Subcutaneous adipose tissue (tissue), 4 donors: ENCODE data around the gene FEZF2. TPM values are rescaled to one million over a fixed set of nuclear protein-coding genes. Genes with fewer than 3 reads are reported as not detected.

ENCODE experiments used
- CTCF ChIP-seq: fragments of 450-650 bp; IDR thresholded peaks from one replicate; pipeline ENCODE4 v1.5.1; 2016; ENCODE audit warnings: low read depth, mild to moderate bottlenecking, control low read depth, antibody characterized with exemption, moderate library complexity
- total RNA-seq, 4 donors: library from RNA; depleted of rRNA; stranded (reverse); fragments of >200 nt; gene quantifications; one replicate each; pipeline ENCODE4 v1.1.0, GENCODE V29; 2016

FEZF2 gene
- total RNA-seq, 4 donors from 2014 or later, result not detected

DNA sequence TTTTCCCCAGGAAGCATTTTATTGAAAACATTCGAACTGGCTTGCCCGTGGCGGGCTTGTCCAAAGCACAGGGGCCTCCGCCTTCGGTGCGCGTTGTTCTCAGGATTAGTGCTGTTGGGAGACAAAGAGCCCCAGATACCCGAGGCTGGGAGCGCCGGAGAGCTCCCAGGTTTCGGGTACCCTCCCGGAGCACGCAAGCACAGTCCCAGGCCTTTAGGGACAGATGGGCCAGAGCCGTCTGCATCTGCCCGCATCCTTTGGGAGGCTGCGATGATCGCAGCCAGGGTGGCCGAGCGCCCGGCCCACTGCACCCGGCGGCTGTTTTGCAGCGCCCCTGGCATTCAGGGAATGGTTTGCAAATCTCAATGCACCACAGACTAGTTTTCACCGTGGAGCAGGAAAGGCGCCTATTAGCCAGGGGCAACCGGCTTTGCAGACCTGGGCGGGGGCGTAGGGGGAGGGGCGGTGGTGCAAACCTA, 5.0 kb upstream of the FEZF2 start:
- TF ChIP-seq CTCF, result no peak

DNA sequence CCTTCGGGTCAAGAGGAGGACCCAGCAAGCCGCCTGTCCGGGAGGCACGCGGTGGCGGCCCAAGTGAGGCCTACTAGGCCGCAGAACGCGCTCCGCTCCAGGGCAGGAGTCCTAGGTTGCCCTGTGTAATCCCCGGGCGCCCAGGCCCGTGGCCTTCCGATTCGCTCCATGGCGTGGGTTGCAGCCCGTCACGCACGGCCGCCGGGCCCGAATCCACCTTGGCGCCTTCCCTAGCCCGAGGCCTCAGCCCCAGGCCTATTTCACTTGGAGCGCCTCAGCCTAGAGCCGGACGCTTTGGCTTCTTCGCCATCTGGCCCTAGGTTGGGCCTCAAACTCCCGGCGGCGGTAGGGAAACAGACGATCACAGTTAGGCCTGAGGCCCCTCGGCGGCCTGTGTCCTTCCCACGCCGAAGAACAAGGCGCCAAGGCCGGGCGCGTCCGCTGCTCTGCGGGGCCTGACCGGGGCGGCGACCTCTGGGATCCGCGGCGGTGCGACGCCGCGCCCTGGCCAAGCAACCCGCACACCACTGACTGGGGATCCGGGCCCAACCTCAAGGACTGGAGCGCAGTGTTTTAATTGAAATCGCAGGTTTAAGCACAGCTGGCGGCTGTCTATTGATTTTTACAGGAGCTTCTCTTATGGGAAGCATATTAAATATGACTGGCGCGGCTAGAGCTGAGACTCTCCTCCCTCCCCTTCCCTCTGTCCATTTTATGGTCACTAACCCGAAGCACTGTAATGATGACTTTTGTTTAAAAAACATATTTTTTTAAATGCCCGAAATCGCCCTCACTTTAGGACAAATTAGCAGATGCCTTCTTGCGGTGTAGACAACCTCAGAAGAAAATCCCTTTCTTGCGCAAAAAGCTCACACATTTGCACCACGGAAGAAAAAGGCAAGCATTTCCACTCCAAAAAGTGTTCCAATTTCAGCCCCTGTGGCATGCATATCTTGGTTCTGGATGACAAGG, 3.8 kb upstream of the FEZF2 start:
- TF ChIP-seq CTCF, result no peak

DNA sequence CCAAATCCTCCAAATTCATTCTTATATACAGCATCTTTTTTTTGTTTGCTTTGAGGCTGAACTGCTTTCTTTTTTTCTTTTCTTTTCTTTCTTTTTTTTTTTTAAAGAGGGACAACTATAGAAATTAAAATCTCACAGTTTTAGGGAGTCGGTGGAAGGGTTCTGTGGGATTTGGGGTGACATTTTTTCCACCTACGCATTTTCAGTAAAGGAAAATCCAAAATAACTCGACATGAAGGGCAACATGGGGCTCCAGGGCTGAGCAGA, 3.0 kb upstream of the FEZF2 start:
- no peak for TF ChIP-seq CTCF

GRCh38 chr3:62375655-62376453, 2.5 kb upstream of the FEZF2 start:
- TF ChIP-seq CTCF, result no peak

DNA sequence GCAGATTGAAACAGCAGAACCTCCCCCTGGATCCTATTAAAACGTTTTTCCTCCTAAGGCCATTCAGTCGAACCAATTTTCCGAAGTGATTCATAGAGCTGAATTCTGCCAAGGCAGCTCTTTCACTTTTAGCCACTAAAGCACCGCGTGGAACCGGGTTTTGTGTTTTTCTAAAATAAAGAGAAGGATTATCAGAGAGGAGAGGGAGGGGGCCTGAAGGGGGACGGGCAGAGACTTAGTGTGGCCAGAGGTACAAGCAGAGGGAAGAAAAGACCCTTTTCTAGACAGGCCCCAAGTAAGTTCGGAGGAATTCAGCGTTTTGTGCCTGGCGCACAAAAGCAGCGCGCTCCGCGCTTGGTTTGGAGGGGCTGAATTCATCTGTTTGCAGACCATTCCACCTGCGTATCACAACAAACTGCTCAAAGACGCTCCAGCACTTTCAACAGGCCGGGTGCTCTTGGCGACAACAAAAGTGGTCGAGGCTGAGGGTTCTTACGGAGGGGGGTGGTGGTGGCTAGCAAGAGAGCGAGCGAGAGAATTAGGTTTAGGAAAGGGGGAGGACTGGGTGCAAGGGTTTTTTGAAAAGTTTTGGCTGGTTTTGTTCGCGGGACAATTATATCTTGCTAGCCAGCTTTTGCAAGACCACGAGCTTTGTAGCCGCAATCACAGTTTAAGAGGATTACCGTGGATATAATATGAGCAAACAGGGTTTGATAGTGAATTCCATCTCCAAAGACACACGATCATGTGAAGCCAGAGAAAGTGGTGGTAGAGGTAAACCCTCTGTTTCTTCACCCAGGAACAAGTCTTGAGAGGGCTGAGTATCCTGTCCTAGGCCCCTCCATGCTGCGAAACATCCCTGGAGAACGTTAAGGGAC, 1.2 kb upstream of the FEZF2 start:
- no peak for TF ChIP-seq CTCF

GRCh38 chr3:62373714-62374333, 474 bp upstream of the FEZF2 start:
- TF ChIP-seq CTCF, result no peak
